ENCODE results near the gene METTL9. TPM values are rescaled to one million over a fixed set of nuclear protein-coding genes. Genes with fewer than 3 reads are reported as not detected.

METTL9 gene
- total and polyA plus RNA-seq, 2 of the 13 experiments (the other 11 are each of a cell fraction or from before 2014, with no cell fraction given): 123 to 204 TPM

DNA sequence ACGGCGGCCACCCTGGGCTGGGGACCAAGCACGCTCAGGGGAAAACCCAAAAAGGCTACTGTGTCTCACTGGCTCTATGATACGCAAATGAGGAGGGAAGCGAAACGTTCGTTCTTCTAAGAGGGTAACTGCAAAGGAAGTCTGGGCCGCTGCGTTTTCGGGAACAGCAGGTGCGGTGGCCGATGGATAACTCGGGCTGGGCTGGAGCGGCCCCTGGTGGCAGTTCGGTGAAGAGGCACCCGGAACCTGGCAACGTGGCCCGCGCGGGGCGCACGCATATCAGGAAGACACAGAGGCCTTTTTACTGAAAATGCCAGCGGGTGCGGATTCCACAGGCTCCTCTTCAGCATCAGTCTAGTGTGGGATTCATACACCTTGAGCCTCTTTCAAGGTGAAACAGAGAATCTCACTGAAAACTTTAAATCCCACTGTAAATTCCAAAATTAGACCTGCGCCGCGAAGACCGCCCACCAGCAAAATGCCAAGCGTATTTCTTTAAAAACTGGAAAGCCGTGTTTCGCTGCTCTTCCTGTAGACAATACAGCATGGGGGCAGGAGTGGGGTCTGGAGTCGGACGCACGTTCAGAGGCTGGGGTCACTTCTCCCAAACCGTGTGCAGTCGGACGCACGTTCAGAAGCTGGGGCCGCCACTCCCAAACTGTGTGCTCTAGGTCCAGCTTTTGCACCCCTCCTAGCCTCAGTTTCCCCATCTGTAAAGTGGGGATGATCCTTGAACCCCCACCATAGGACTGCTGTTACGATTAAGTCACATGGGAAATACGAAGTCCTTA, 44.4 kb upstream of the METTL9 start (continued):
- TF ChIP-seq, protein P1, sequence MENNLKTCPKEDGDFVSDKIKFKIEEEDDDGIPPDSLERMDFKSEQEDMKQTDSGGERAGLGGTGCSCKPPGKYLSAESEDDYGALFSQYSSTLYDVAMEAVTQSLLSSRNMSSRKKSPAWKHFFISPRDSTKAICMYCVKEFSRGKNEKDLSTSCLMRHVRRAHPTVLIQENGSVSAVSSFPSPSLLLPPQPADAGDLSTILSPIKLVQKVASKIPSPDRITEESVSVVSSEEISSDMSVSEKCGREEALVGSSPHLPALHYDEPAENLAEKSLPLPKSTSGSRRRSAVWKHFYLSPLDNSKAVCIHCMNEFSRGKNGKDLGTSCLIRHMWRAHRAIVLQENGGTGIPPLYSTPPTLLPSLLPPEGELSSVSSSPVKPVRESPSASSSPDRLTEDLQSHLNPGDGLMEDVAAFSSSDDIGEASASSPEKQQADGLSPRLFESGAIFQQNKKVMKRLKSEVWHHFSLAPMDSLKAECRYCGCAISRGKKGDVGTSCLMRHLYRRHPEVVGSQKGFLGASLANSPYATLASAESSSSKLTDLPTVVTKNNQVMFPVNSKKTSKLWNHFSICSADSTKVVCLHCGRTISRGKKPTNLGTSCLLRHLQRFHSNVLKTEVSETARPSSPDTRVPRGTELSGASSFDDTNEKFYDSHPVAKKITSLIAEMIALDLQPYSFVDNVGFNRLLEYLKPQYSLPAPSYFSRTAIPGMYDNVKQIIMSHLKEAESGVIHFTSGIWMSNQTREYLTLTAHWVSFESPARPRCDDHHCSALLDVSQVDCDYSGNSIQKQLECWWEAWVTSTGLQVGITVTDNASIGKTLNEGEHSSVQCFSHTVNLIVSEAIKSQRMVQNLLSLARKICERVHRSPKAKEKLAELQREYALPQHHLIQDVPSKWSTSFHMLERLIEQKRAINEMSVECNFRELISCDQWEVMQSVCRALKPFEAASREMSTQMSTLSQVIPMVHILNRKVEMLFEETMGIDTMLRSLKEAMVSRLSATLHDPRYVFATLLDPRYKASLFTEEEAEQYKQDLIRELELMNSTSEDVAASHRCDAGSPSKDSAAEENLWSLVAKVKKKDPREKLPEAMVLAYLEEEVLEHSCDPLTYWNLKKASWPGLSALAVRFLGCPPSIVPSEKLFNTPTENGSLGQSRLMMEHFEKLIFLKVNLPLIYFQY (CRISPR knock-in tag; IDR thresholded peaks at IDR 0.05; ENCODE audit: borderline replicate concordance): peak; percentile 75; the same call in 1 of the 2 replicates
- TF ChIP-seq, protein P2, sequence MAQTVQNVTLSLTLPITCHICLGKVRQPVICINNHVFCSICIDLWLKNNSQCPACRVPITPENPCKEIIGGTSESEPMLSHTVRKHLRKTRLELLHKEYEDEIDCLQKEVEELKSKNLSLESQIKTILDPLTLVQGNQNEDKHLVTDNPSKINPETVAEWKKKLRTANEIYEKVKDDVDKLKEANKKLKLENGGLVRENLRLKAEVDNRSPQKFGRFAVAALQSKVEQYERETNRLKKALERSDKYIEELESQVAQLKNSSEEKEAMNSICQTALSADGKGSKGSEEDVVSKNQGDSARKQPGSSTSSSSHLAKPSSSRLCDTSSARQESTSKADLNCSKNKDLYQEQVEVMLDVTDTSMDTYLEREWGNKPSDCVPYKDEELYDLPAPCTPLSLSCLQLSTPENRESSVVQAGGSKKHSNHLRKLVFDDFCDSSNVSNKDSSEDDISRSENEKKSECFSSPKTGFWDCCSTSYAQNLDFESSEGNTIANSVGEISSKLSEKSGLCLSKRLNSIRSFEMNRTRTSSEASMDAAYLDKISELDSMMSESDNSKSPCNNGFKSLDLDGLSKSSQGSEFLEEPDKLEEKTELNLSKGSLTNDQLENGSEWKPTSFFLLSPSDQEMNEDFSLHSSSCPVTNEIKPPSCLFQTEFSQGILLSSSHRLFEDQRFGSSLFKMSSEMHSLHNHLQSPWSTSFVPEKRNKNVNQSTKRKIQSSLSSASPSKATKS (CRISPR knock-in tag; IDR thresholded peaks at IDR 0.05): no peak
- TF ChIP-seq ARHGAP35 (CRISPR knock-in tag; IDR thresholded peaks at IDR 0.05; ENCODE audit: borderline replicate concordance) (peak; percentile 57), ZNF230 (CRISPR knock-in tag; IDR thresholded peaks at IDR 0.05) (no peak; the same call in 1 of the 2 replicates), CBX5 (CRISPR knock-in tag; IDR thresholded peaks at IDR 0.05; ENCODE audit: borderline replicate concordance) (peak; percentile 87; the same call in 1 of the 2 replicates), SMAD3 (CRISPR knock-in tag; IDR thresholded peaks at IDR 0.05) (peak; percentile 97), ZNF644 (CRISPR knock-in tag; IDR thresholded peaks at IDR 0.05; ENCODE audit: low read depth) (no peak), SUZ12 (IDR thresholded peaks at IDR 0.05; ENCODE audit: low read depth, low read length) (peak; percentile 36; the same call in 1 of the 2 replicates), IKZF4 (CRISPR knock-in tag; IDR thresholded peaks at IDR 0.05; ENCODE audit: borderline replicate concordance, low read depth, not compliant biosample characterization) (peak; percentile 87), AKAP8 (CRISPR knock-in tag; IDR thresholded peaks at IDR 0.05) (peak; percentile 79)
- TF ChIP-seq, protein P3, sequence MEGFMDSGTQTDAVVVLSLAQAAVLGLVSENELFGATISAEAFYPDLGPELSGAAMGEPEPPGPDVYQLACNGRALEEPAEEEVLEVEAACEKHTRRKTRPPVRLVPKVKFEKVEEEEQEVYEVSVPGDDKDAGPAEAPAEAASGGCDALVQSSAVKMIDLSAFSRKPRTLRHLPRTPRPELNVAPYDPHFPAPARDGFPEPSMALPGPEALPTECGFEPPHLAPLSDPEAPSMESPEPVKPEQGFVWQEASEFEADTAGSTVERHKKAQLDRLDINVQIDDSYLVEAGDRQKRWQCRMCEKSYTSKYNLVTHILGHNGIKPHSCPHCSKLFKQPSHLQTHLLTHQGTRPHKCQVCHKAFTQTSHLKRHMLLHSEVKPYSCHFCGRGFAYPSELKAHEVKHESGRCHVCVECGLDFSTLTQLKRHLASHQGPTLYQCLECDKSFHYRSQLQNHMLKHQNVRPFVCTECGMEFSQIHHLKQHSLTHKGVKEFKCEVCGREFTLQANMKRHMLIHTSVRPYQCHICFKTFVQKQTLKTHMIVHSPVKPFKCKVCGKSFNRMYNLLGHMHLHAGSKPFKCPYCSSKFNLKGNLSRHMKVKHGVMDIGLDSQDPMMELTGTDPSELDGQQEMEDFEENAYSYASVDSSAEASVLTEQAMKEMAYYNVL (CRISPR knock-in tag; IDR thresholded peaks at IDR 0.05; ENCODE audit: borderline replicate concordance): peak; percentile 82
- TF ChIP-seq, protein P4, sequence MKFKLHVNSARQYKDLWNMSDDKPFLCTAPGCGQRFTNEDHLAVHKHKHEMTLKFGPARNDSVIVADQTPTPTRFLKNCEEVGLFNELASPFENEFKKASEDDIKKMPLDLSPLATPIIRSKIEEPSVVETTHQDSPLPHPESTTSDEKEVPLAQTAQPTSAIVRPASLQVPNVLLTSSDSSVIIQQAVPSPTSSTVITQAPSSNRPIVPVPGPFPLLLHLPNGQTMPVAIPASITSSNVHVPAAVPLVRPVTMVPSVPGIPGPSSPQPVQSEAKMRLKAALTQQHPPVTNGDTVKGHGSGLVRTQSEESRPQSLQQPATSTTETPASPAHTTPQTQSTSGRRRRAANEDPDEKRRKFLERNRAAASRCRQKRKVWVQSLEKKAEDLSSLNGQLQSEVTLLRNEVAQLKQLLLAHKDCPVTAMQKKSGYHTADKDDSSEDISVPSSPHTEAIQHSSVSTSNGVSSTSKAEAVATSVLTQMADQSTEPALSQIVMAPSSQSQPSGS (CRISPR knock-in tag; IDR thresholded peaks at IDR 0.05): peak; percentile 50; the same call in 1 of the 2 replicates
- TF ChIP-seq, protein P5, sequence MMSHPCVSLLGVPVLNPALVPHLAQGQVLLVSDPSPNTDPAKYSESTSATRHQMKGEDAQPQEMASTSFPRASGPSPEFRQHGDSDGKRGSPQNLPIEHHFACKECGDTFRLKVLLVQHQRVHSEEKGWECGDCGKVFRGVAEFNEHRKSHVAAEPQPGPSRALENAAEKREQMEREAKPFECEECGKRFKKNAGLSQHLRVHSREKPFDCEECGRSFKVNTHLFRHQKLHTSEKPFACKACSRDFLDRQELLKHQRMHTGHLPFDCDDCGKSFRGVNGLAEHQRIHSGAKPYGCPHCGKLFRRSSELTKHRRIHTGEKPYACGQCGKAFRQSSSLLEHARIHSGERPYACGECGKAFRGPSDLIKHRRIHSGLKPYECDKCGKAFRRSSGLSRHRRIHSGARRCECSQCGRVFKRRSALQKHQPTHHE (CRISPR knock-in tag; IDR thresholded peaks at IDR 0.05; ENCODE audit: borderline replicate concordance): peak; percentile 77; the same call in 1 of the 2 replicates
- TF ChIP-seq, protein P6, sequence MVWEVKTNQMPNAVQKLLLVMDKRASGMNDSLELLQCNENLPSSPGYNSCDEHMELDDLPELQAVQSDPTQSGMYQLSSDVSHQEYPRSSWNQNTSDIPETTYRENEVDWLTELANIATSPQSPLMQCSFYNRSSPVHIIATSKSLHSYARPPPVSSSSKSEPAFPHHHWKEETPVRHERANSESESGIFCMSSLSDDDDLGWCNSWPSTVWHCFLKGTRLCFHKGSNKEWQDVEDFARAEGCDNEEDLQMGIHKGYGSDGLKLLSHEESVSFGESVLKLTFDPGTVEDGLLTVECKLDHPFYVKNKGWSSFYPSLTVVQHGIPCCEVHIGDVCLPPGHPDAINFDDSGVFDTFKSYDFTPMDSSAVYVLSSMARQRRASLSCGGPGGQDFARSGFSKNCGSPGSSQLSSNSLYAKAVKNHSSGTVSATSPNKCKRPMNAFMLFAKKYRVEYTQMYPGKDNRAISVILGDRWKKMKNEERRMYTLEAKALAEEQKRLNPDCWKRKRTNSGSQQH (CRISPR knock-in tag; IDR thresholded peaks at IDR 0.05; ENCODE audit: low read depth): peak; percentile 98

All from HepG2 (cell line).